ENCODE measurements around the gene PTPRR.

DNA sequence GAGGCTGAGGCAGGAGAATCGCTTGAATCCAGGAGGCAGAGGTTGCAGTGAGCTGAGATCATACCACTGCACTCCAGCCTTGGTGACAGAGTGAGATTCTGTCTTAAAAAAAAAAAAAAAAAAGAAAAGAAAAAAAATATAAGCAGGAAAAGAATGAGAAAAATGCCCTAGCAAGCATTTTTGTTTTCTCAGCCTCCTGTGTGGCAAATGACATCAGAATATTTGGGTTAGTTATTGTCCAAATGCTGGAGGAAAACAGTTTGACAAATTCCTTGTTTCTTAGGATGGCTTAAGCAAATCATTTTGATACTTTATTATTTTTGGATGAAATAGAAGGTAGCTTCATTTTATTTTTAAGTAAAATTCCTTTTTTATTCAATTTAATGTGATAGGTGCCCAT, 7.5 kb upstream of the PTPRR start:
- TF ChIP-seq CTCF (IDR thresholded peaks at IDR 0.05), result no peak
- TF ChIP-seq EZH2 (IDR thresholded peaks at IDR 0.05; ENCODE audit: borderline replicate concordance, insufficient read depth, low read depth, low read length, poor library complexity, severe bottlenecking), result no peak

Data from B cell (primary cell).